Measurements from ENCODE around the gene TMEM254. TPM values are rescaled to one million over a fixed set of nuclear protein-coding genes. Genes with fewer than 3 reads are reported as not detected.

The TMEM254 gene
- total and polyA plus RNA-seq, 2 of the 13 experiments (the other 11 are each of a cell fraction or from before 2014, with no cell fraction given) = 11.2 to 39.0 TPM

DNA sequence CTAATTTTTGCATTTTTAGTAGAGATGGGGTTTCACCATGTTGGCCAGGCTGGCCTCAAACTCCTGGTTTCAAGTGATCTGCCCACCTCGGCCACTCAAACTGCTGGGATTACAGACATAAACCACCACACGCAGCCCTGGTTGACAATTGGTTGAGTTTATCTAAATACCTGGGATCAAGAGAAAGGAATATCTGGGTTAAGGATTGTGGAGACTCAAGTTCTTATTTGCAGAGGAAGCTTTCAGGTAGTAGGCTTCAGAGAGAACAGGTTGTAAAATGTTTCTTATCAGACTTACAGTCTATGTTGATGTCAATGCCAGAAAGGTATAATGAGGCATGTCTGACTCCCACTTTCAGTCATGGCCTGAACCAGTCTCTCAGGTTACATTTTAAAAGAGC, 5.9 kb upstream of the TMEM254 start:
- no peak for ATAC-seq
- no peak for DNase-seq (ENCODE audit: low spot score)
- no peak for TF ChIP-seq IRF2 (CRISPR knock-in tag; IDR thresholded peaks at IDR 0.05)
- no peak for TF ChIP-seq ZIK1 (CRISPR knock-in tag; IDR thresholded peaks at IDR 0.05; ENCODE audit: borderline replicate concordance, low read depth)
- TF ChIP-seq HMG20B (CRISPR knock-in tag; conservative IDR thresholded peaks at IDR 0.05) = no peak
- TF ChIP-seq ZBTB38 (CRISPR knock-in tag; IDR thresholded peaks at IDR 0.05) = no peak
- TF ChIP-seq MXI1 (IDR thresholded peaks at IDR 0.05; ENCODE audit: borderline replicate concordance, low read depth, low read length) = no peak
- no peak for TF ChIP-seq ZNF629 (CRISPR knock-in tag; conservative IDR thresholded peaks at IDR 0.05)
- no peak for TF ChIP-seq MXD1 (CRISPR knock-in tag; IDR thresholded peaks at IDR 0.05)
- no peak for TF ChIP-seq NR0B2 (CRISPR knock-in tag; IDR thresholded peaks at IDR 0.05)
- no peak for TF ChIP-seq NFIC (IDR thresholded peaks at IDR 0.05; ENCODE audit: low read length)
- TF ChIP-seq CHD2 (IDR thresholded peaks at IDR 0.05; ENCODE audit: low read depth, low read length) = no peak
- no peak for TF ChIP-seq ZNF782 (CRISPR knock-in tag; IDR thresholded peaks at IDR 0.05; ENCODE audit: borderline replicate concordance)
- intact Hi-C loops (cut with micrococcal nuclease; ENCODE audit: unreplicated experiment) (no loop called here), in situ Hi-C loops (cut with HindIII; ENCODE audit: extremely low pct_ligation_motif_present, low pct_unique_long_range_greater_than_20kb) (no loop called here)
- POLR2A ChIA-PET = no interaction called here
- Histone ChIP-seq H3K27me3 (ENCODE audit: control insufficient read depth in 1 of 2, insufficient read depth in 2 of 2, low read length in 2 of 2) (no peaks in the 10 kb centered on the region), H3K36me3 (replicated peaks in 1 of 2; ENCODE audit: control insufficient read depth in 1 of 2, insufficient read depth in 2 of 2, low read length in 2 of 2) (no peaks in the 10 kb centered on the region), H2AFZ (ENCODE audit: low read length) (no peak overlapping the region), H3K4me1 (ENCODE audit: insufficient read depth, low read length) (0 out of 2 replicates have a peak, but pooled peaks cover 2% of the 10 kb centered on the region), H3K27ac (ENCODE audit: extremely low read length, insufficient read depth, low read length) (no peak overlapping the region), H3K79me2 (ENCODE audit: insufficient read depth, low read length) (no peaks in the 10 kb centered on the region), H3K4me3 (replicated peaks in 1 of 3; ENCODE audit: insufficient read depth in 1 of 3, low read depth in 2 of 3, low read length in 3 of 3) (no peak overlapping the region), H3K9me3 (ENCODE audit: low read length) (peaks cover 7% of the 10 kb centered on the region), H3K4me2 (ENCODE audit: low read depth, low read length) (no peak overlapping the region), H3K9ac (ENCODE audit: insufficient read depth, low read depth, low read length) (no peak overlapping the region), H4K20me1 (ENCODE audit: insufficient read depth, low read length) (no peaks in the 10 kb centered on the region)
- BruUV-seq (replicated peaks) = no TSS peak
- WGBS (ENCODE audit: low lambda C conversion rate) = 93% methylated on average over 2 of the region's 2 CpGs
- CTCF ChIA-PET (ENCODE audit: low intra/inter-chr PET ratio, low total read pairs) = no interaction called here
- FAIRE-seq = no peak
